Stimulated activated CD4-positive, alpha-beta T cell treated with anti-CD3 and anti-CD28 coated beads, Interleukin-2, amount 100 ng/mL, for 4 hours (primary cell): ENCODE results near the gene PRSS36.
"Not testable (repeated sequence)": the region's sequence is repeated elsewhere in the genome, so short reads cannot be mapped to it uniquely, and the experiment has no call there.

ENCODE experiments used
- DNase-seq: peaks from one replicate; pipeline ENCODE4 v3.0.0-alpha.2; 2020; ENCODE audit warnings: low read depth

The PRSS36 gene

DNA sequence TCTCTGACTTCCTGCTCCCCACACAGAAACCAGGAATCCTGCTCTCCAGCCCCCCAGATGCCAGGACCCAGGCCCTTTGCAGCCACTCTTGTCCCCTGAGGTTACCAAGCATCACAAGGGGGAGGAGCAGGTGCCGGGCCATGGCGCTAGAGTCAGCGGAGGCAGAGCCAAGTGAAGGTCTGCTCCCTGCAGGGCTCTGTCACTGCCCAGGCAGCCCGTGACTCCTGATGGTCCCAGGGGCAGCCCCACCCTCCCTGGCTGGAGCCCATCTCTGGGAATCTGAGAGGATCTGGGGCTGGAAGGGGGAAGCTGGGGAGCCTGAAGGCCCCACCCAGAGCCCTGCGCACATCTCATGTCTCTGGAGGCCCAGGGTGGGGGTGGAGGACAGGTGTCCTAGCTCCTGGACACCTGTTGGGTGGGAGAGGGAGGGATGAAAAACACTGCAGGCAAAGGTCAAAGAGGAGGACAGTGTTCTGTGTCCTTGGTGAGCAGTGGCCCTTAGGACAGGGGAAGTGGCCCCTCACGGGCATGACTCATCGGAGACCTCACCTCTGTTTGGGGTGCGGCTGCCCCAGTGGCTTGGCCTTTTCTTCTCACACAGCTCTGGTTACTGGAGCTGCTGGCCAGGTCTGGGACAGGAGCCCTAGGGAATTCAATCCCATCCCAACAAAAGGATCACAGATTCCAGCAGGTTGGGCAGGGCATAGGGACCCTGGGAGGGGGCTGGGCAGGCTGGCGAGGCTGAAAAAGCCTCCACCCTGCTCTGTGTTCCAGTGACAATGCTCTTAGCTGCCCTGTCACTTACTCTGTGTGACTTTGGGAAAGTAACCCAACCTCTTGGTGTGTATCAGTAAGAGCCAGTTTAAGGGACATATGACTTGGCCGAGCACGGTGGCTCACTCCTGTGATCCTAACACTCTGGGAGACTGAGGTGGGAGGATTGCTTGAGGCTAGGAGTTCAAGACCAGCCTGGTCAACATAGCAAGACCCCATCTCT is at the start of gene PRSS36:
PRSS36 (minus strand) TSS at position 173 of the 997 bp plus-strand sequence; CDS start at position 142, 31 bp downstream.
- DNase-seq: no peak

DNA sequence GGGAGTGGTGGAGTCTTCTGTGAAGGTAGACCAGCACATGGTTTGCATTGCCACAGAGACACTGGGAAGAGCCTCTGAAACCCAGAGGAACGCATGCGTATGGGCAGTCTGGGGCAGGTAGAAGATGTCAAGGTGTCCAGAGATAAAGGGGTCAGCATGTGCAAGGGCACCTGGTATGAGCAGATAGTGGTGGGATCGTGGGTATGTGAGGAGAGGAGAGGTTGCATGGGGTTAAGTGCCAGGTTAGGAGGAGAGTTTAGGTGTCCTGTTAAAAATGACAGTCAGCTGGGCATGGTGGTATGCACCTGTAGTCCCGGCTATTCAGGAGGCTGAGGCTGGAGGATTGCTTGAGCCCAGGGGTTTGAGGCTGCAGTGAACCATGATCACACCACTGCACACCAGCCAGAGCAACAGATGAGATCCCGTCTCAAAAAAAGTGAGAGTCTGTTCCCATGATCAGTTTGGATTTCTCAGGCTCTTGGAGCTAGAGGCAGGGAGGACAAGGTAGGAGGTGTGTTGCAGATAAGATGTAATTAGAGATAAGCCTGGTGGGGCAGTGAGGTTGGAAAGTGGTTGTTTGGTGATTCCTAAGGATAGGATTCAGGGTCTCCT is 49.7 kb upstream of the PRSS36 start:
- DNase-seq: no peak

DNA sequence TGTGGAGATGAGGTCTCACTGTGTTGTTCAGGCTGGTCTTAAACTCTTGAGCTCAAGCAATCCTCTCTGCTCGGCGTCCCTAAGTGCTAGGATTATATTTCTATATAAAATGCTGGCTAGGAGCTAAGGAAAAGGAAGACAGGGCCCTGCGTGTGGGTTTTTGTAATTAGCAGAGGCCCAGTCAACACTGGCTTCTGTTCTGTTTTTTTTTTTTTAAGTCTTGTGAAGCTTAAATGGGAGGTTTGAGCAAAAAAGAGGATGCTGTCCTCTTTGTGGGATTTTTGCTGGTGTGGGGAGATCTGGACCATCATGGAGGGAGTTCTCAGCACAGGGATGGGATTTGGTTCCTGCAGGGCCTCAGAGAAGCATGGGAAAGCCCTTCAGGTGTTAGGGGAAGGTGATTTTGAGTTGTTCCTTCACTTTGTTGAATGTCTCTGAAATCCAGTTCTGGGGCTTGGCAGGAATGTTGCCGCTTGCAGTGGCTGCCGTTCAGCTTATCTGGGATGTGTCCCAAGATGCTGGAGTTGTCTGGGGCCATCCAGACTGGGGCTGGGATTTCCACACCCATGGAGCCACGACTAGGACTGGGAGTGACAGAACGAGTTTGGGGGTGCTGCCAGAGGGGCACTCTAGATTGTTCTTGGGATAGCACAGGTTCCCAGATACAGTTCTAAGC is 48.5 kb upstream of the PRSS36 start:
- no peak for DNase-seq

- DNase-seq: no peak
Measured at GRCh38 chr16:31196324-31197088, 46.6 kb upstream of the PRSS36 start.

GRCh38 chr16:31195861-31196260 is 46.0 kb upstream of the PRSS36 start:
- DNase-seq: not testable (repeated sequence)

GRCh38 chr16:31194898-31195297 is 45.0 kb upstream of the PRSS36 start:
- no peak for DNase-seq

- no peak for DNase-seq
Measured at GRCh38 chr16:31193874-31194273, 44.0 kb upstream of the PRSS36 start.

- DNase-seq: no peak
Measured at GRCh38 chr16:31192856-31193642, 43.2 kb upstream of the PRSS36 start.

- no peak for DNase-seq
Measured at GRCh38 chr16:31191697-31192428, 42.0 kb upstream of the PRSS36 start.

DNA sequence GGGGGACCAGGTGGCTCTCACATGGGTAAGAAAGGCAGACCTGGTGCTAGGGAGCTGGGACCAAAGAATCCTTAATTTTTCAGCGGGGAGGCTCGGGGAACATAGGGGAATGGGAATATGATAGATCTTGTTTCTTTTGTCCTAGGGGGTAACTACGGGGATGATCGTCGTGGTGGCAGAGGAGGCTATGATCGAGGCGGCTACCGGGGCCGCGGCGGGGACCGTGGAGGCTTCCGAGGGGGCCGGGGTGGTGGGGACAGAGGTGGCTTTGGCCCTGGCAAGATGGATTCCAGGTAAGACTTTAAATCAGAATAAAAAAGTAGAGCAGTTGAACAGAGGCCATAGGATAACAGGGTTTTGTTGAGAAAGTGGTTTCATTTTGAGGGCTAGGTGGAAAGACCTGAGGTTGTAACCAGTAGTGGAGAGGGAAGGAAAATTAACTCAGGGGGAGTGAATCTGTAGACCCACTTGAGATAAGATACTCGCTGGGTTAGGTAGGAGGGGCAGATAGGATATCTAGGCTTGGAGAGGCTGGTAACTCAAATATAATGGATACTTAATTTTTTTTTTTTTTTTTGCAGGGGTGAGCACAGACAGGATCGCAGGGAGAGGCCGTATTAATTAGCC is 41.1 kb upstream of the PRSS36 start:
- DNase-seq: no peak

DNA sequence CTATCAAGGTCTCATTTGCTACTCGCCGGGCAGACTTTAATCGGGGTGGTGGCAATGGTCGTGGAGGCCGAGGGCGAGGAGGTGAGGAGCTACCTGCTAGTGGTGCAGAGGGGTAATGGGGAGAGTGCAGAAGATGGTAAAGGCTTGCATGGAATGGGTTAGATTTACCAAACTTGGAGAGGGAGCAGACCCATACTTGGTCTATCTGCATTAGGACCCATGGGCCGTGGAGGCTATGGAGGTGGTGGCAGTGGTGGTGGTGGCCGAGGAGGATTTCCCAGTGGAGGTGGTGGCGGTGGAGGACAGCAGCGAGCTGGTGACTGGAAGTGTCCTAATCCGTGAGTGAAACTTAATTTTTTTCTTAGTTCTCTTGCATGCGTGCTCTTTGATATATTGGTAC is 40.2 kb upstream of the PRSS36 start:
- no peak for DNase-seq

- DNase-seq: no peak
Measured at GRCh38 chr16:31189412-31189778, 39.5 kb upstream of the PRSS36 start.

DNA sequence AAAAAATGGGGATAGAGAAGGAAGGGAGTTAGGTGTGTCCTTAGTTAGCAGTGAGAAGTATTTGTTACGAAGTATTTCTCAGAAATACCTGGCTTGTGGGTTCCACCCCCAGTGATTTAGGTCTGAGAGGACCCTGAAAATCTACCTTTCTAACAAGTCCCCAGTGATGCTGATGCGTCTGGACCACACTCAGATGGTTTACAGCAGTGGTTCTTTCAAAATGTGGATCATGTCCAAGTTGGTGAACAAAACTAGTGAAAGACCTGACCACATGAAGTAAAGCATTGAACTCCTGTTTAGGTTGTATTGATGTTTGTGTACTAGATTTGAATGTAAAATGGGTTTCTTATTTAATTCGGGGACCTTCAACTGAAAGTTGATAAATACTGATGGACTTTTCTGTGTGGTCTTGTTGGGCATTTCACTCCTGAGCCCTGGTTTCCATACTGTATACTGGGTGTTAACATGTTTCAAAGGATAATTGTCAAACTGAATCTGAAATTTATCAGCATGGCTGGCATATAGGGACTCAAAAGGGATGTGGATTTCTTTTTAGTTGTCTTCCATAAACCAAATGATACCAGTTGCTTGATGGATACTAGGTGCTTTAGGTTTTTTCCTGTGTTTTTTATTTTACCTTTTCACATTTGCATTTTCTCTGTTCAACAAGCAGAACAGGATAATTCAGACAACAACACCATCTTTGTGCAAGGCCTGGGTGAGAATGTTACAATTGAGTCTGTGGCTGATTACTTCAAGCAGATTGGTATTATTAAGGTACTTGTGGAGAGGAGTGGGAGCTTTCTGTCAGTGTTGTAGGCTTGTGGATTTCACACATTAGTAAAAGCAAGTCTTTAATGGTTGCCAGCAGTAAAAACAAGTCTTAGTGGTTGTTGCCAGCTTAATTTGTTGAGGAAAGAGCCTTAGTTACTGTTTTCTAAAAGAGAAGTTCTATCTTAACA is 38.9 kb upstream of the PRSS36 start:
- DNase-seq: no peak

GRCh38 chr16:31187808-31188189 is 37.9 kb upstream of the PRSS36 start:
- DNase-seq: no peak

DNA sequence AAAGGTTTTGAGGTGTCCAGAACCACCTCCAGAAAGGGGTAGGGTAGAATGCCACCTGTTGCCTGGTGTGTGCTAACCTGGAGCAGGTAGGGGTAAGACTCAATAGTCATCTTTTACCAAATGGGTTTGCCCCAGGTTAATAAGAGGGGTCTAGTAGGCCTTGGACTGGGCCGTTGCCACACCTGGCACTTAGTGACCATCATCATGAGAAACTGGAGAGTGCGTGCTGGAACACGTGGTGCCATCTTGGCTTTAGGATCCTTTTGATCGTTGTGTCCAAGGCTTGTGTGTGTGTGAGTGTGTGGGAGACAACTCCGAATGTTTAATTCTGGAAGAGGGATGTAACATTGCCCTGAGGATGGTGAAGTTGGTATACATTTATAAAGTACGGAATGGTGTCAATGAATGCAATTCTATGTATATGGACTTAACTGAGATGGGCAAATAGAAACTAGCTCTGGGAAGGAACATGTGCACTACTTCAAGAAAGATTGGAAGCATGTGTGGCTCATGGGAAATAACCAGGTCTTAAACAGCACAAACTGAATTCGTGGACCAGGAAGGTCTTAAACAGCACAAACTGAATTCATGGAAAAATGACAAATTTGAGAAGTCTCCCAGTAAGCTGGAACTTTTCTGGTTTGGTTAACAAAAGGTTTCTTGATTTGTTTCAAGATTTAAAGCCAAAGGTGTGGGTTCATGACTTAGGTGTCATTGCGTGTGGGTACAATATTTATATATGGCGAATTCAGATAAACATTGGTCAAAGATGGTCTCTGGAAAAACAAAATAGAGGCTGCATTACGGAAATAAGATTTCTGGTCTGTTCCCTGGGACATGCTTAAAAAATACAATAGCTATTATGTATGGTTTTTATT is 37.3 kb upstream of the PRSS36 start:
- no peak for DNase-seq

DNA sequence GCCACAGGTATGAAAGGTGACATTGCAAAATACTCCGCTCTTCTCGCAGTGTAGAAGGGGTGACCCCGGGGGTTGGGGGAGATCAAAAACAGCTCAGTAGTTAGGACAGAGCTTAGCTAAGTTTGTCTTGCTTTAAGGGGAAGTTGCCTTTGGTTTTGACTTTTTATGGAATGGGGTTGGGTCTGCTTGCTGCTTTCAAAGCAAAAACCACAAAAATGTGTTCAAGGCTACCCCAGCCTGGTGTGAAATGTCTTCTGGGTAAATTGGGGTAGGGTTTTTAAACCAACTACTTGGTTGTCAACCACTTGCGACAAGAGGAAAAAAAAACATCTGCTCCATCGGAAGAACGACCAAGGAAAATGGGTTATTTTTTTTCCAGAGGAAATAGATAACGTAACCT is 36.3 kb upstream of the PRSS36 start:
- DNase-seq: no peak

DNA sequence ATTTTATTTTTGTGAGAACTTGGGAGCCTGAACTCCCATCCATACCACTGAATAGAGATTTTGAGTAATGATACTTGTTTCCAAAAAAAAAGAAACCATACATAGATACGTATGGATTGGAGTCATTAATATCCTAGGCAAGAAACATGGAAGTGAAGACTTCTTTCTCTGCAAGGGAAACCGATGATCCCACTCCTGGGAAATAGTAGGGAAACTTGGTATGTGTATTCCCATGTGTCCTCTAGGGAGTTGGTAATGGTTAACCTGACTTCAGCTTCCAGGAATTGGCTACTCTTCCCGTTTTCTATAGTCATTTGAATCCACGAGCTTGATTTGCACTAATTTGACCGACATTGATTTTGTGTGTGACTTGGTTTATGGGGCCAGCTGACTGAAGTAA is 35.5 kb upstream of the PRSS36 start:
- no peak for DNase-seq

DNA sequence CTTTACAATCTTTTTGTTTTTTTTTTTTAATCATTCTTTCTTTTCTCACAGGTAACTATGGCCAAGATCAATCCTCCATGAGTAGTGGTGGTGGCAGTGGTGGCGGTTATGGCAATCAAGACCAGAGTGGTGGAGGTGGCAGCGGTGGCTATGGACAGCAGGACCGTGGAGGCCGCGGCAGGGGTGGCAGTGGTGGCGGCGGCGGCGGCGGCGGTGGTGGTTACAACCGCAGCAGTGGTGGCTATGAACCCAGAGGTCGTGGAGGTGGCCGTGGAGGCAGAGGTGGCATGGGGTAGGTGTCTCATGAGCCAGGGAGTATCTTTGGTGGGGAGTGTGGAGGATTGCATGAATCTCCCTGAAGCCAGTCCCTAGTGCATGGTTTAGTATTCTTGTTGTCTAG is 35.0 kb upstream of the PRSS36 start:
- DNase-seq: no peak
